Astrocyte of the cerebellum (primary cell): Measurements from ENCODE around the gene MAP2.
A peak's percentile ranks its signal among the peaks of the same experiment; 100 is the strongest.

ENCODE experiments used
- DNase-seq: peaks from one replicate; pipeline ENCODE4 v3.0.0-alpha.2; 2011; ENCODE audit warnings: low read depth
- H3K4me3 ChIP-seq: 2 replicates; pipeline ENCODE4 v1.5.1; 2011; ENCODE audit warnings: mild to moderate bottlenecking, low read depth, low read length, moderate library complexity
- CTCF ChIP-seq: IDR thresholded peaks from 2 replicates; pipeline ENCODE4 v1.5.1; 2012; ENCODE audit warnings: low read length, low read depth, moderate library complexity, mild to moderate bottlenecking; ENCODE audit errors: missing control alignments
- in situ Hi-C: cut with HindIII; loops from 2 replicates; pipeline ENCODE4 v1.10.0; 2017; ENCODE audit warnings: low sequenced_read_pairs

Gene MAP2

DNA sequence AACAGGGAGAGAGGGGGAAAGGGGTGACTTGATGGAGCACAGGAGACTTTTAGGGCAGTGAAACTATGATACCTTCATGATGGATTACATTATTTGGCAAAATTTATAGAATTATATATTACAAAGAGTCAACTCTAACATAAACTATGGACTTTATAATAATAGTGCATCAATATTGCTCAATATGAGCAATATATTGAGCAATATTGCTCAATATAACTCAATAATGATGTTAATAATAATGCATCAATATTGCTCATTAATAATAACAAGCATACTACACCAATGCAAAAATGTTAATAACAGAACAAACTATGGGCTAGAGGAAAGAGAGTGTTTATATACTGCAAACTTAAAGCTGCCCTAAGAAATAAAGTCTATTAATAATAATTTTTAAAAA, 344.7 kb downstream of the MAP2 start:
- H3K4me3 ChIP-seq = no peak overlapping the region
- no peak for DNase-seq
- in situ Hi-C loops = no loop called here
- no peak for TF ChIP-seq CTCF

GRCh38 chr2:209771474-209772289, 347.8 kb downstream of the MAP2 start, which contains the start of gene UNC80:
UNC80 (plus strand) TSS chr2:209771832; CDS start chr2:209772073, 241 bp downstream.
- TF ChIP-seq CTCF = no peak
- in situ Hi-C loops = no loop called here
- peak; percentile 46 for DNase-seq
- H3K4me3 ChIP-seq = peak within 1 kb of the TSS; percentile 48

GRCh38 chr2:209772290-209772685, 348.4 kb downstream of the MAP2 start:
- peak overlapping the region; percentile 48 for H3K4me3 ChIP-seq
- TF ChIP-seq CTCF = no peak

GRCh38 chr2:209773377-209773776, 349.5 kb downstream of the MAP2 start:
- in situ Hi-C loops = no loop called here
- no peak overlapping the region for H3K4me3 ChIP-seq
- TF ChIP-seq CTCF = no peak
- no peak for DNase-seq

More at GRCh38 chr2:209772290-209772685, 348.4 kb downstream of the MAP2 start:
- in situ Hi-C loops = no loop called here
- no peak for DNase-seq
